Limb (tissue), 2 donors: ENCODE data around the gene LMF1.
"Not testable (repeated sequence)": the region's sequence is repeated elsewhere in the genome, so short reads cannot be mapped to it uniquely, and the experiment has no call there.

Source experiments
- DNase-seq, 2 donors: peaks; one replicate each; pipeline ENCODE4 v3.0.0-alpha.2; 2016; ENCODE audit errors: extremely low spot score in 2 of 2

LMF1 gene

GRCh38 chr16:832652-833336 lies 138.0 kb downstream of the LMF1 start:
- no peak for DNase-seq

DNA sequence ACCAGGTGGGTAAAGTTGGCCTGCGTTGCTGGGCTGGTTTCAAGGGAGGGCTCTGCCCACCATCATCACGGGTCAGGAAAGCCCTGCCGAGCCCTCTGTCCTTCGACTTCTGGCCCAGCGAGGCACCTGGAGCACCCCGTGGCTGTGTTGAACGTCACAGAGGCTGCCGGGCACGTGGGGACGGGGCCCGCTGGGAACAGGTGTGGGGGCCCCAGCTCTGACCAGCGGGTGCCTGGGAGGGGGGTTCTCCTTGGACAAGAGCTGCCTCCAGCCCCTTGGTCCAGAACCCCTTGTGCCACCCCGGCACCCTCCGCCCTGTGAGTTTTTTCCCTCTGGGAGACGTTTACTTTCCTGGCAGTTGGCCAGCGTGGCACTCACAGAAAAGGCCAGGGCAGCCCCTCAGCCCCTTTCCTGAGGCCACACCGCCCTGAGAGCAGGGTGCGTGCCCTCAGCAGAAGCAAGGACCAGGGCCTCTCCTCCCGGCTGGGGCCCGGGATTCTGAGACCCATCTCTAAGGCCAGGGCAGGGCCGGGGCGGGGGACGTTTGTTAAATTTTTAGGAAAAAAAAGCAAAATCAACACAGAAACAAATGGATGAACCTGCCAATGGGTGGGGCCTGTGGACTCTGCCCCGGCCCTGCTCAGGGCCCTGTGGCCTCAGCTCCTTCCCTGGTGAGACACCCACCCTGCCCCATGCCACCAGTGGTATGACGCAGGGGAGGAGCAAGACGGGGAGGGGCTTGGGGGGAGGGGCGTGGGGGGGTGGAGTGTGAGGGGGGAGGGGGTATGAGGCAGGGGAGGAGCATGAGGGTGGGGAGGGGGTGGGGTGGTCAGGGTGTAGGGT lies 139.0 kb downstream of the LMF1 start:
- no peak for DNase-seq

DNA sequence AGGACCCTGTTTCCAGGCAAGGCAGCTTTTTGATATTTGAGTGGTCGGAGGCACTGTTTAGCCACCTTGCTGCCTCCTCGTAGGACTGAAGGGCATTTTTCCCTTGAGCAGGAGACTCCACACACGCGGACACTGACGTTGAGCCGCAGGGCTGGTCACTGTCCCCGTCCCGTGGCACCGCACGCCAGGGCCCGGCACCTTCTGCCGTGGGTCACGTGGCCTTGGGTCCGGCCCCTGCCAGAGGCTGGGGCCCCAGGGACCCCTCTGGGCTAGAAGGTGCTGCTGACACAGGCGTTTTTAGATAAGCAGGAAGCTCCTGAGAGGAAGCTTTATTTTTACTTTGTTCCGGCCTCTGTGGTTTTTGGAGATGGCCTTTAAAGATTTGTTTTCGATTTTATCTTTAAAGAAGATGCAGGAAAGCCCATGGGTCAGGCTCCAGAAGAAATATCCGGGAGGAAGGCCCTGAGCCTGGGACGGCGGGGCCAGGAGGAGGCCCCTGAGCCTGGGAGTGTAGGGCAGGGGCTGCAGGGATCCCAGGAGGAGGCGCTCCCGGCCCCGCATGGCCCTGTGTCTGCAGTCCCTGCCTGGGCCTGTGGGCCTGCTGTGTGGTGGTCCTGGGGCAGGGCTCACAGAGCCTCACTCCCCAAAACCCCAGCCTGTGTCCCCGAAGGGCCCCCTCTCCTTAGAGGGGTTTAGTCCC lies 139.8 kb downstream of the LMF1 start:
- no peak for DNase-seq

DNA sequence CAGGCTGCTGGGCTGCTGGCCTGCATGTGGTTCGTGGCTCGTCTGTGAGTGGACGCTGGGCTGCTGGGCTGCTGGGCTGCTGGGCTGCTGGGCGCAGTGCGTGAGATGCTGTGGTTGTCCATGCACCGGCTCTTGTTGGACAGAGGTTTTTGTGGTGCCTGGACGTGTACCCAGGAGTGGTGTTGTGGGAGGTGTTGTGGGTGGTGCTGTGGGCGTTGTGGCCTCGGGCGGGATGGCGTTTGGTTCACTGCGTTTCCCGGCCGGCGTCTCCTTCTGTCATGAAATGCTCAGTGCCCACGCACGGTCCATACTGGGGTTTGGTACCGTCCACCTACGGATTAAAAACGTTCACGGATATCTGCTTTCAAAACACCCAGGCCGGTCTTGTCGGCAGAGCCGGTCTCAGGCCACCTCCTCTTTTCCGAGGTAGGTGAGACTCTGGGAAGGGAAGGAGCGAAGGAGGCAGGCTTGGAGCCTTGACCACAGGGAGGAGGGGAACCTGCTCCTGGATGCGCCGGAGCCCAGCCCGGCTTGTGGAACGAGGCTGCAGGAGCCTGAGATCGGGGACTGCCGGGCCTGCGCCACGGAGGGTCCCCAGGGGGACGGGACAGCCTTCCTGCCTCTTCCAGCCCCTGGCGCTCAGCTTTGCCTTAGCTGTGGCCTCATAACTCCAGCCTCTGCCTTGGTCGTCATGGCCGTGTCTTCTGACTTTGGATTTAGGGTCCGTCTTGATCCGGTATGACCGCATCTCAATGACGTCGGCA lies 140.5 kb downstream of the LMF1 start:
- no peak for DNase-seq

GRCh38 chr16:828891-829290 lies 141.9 kb downstream of the LMF1 start:
- DNase-seq = no peak

GRCh38 chr16:827513-827912 lies 143.3 kb downstream of the LMF1 start:
- DNase-seq = no peak

DNA sequence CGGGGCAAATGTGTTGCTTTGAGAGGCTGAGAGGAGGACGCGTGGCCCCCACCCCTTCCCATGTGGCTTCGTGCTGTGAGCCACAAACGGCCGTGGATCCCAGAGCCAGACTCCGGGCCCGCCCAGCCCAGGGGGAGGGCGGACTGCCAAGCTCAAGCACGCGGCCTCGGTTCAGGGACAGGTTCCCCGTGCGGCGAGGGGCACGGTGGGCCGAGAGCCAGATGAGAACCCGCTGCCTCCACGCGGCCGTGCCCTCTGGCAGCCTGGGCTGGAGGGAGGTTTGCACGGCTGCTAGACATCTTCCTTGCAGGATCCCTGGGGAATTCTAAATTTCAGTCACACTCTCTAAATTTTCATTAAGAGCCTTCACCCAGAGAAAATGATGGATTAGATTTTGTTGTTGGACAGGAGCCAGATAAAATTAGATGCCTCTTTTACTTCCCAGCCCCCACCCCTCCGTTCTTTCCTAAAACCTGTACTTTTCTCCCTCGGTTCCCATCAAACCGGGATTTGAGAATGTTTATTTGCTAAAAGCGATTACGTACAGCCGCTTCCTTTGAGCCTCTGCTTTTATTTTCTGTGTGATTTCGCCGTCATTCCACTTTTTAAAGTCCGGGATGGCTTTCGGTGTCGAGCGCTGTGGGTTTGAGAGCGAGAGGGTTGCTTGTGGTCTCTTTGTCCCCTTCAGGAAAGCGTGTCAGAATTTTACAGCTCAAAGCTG lies 145.3 kb downstream of the LMF1 start:
- peak; percentile 57 to 83 for DNase-seq

- DNase-seq = no peak
Observed at GRCh38 chr16:824601-825000, 146.2 kb downstream of the LMF1 start.

DNA sequence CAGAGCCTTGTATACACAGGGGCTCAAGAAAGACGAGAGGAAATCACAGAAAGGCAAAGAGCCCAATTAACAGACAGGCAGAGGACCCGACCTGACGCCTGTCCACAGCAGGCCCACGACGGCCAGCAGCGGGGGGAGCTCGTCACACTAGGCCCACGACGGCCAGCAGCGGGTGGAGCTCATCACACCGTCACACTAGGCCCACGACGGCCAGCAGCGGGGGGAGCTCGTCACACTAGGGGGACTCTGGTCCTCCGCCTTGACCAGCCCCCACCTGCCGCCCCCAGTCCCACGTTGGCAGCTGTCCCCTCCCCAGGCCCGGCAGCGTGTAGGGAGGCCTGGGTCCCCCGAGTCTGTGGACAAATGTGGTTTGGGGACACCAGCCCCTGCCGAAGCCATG lies 146.6 kb downstream of the LMF1 start:
- no peak for DNase-seq

DNA sequence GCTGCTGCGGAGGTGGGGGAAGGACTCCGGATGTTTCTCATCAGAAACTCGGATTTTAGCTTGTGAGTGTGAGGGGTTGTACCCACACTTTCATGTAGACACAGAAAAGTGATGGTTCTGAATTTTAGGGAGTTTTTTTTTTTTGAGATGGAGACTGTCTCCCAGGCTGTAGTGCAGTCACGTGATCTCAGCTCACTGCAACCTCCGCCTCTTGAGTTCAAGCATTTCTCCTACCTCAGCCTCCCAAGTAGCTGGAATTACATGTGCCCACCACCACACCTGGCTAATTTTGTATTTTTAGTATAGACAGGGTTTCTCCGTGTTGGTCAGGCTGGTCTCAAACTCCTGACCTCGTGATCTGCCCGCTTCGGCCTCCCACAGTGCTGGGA lies 147.9 kb downstream of the LMF1 start:
- no peak for DNase-seq

GRCh38 chr16:822174-822908 lies 148.4 kb downstream of the LMF1 start:
- no peak for DNase-seq

DNA sequence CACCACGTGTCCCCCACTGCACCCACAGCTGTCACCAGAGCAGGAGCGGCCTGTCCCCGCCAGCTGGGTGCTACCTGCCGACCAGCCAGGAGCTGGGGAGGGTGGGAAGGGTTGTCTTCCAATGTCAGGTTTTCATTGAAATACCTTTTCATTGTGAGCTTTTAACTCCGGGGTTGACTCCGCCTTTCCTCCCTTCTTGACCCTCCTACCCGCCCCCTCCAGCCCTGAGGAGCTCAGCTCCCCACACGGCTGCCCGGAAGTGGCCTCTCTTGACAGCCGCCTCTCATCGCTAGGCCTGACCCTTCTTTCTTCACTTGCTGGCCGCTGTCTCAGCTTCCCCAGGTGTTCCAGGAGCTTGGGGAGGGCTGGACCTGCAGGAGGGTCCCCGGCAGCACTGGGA lies 149.0 kb downstream of the LMF1 start:
- DNase-seq = no peak

DNA sequence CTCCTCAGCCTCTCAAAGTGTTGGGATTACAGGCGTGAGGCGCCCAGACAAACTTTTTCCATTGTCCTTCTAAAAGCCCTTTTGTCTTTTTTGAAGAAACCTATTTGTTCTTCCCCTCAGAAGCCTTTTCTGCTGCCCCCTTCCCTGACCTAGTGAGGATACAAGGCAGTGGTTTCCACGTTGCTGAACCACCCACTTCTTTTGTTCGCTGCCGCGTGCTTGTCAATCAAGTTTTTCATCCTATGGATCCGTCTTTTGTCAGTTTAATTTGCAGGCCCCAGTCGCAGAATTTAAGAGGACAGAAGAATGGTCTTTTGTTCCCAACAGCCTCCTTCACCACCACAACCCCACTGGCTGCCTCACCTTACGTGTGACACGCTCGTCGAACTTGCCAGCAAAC lies 150.0 kb downstream of the LMF1 start:
- DNase-seq = no peak

- not testable (repeated sequence) for DNase-seq
Observed at GRCh38 chr16:820044-820408, 150.8 kb downstream of the LMF1 start.

DNA sequence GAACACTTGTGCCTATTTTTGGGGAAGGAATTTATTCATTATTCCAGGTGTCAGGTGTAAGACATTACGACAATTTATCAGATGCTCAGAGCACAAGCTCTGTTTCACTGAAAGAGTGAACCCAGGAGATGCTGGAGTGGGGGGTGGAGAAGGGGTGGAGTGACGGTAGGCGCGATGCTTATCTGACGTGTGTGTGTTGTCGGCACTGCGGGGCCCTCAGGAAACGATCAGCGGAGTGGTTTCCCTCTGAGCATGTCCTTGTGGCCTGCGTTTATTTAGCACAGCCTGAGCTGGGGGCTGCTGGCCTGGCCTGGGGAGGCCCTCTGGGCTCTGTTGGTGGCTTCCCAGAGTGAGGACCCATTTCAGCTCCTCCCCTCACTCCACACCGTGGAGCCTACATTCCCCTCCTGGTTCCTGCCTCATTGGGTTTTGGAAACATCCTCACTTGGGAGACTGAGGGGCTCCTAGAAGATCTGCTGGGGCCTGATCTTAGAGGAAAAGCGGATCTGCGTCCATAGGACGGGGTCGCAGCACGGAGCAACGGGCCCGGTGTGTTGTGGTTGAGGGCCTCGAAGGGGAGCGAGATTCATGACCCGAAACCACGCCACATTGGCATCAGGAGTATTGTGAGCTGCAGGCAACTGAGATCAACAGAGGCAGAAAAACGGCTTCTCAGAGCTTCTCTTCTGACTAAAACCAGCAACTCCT lies 151.3 kb downstream of the LMF1 start:
- no peak for DNase-seq

GRCh38 chr16:818592-818991 lies 152.2 kb downstream of the LMF1 start:
- DNase-seq = no peak

DNA sequence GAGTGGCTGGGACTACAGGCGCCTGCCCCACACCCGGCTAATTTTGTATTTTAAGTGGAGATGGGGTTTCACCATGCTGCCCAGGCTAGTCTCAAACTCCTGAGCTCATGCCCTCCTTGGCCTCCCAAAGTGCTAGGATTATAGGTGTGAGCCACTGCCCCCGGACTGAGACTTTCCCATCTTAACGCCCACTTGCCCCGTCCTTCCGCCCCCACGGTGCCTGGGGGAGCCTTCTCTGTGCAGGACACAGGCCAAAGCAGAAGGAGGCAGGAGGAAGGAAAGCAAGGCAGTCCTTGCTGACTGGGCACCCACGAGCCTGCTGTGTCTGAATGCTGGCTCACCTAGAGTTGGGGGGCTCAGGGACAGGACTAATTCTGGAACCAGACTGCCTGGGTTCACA lies 152.7 kb downstream of the LMF1 start:
- DNase-seq = no peak

DNA sequence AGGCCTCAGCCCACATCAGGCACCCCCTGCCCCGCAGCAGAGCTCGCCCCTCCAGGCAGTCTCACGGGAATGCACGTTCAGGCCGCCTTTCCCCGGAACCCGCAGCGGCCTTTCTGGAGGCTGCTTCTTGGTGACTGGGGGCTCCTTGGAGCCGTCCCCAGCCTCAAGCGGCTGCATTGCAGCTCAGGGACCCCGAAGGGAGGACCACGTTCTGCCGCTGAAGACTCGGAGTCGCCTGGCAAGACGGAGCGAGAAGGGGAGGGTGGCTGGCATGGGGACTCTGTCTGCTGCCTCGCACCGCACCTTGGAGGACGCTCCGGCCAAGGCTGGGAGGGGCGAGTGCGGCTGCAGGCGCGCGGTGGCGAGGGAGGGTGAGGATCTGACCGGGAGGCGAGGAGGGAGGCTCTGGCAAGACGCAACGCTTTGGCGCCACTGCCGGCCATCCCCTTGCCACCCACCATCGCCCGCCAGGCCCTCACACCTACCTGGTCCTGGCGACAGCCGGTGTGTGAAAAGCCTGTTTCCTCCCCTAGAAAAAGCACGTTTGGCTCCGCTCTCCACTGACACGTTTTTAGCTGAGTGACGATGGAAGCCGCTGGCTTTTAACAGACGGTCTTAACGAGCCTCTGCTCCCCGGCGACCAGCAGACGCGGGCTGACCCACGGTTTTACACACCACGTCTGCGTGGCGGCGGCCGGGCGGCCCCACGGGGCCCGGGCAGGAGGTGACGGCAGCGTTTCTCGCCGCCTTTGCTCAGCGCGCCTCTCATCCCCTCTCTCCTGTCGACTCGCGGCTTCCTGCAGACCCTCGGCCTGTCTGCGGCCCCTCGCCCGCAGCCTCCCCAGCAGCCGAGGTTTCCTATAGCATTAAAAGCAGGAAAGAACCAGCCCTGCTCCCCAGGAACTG lies 153.5 kb downstream of the LMF1 start:
- DNase-seq = no peak

DNA sequence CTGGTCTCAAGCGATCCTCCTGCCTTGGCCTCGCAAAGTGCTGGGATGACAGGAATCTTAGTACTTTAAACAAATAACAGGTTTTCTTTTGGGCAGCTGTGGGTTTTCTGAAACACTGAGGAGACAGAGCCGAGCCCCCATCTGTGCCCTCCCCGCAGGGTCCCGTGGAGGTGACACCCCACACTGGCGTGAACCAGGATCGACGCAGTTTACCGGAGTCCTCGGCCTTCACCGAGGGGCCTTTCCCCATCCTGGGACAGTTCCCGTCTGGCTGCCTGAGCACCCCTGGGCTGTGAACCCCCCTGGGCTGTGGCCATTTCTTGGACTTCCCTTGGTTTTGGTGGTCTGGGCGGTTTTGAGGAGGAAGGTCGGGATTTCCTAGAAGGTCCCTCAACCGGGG lies 154.9 kb downstream of the LMF1 start:
- DNase-seq = no peak
